Neuronal stem cell (in vitro differentiated cells): ENCODE data around the gene BABAM2.

Experiments
- DNase-seq: peaks from one replicate; pipeline ENCODE4 v3.0.0-alpha.2; 2013; ENCODE audit warnings: low spot score
- H2AFZ ChIP-seq: one replicate; pipeline ENCODE4 v1.6.1; 2013; ENCODE audit warnings: mild to moderate bottlenecking, low read length, inconsistent platforms
- H2AK5ac ChIP-seq: 2 replicates; pipeline ENCODE4 v1.6.1; 2013; ENCODE audit warnings: low read depth, mild to moderate bottlenecking, inconsistent platforms, low read length, moderate library complexity, mixed read lengths
- H2BK120ac ChIP-seq: 2 replicates; pipeline ENCODE4 v1.6.1; 2013; ENCODE audit warnings: low read depth, mild to moderate bottlenecking, inconsistent platforms, low read length, moderate library complexity, mixed read lengths
- H2BK12ac ChIP-seq: one replicate; pipeline ENCODE4 v1.6.1; 2013; ENCODE audit warnings: low read length, inconsistent platforms
- H2BK15ac ChIP-seq: 2 replicates; pipeline ENCODE4 v1.6.1; 2013; ENCODE audit warnings: mild to moderate bottlenecking, low read length, inconsistent platforms, mixed read lengths
- H2BK5ac ChIP-seq: one replicate; pipeline ENCODE4 v1.6.1; 2013; ENCODE audit warnings: inconsistent platforms, mild to moderate bottlenecking, low read length, moderate library complexity
- H3K14ac ChIP-seq: one replicate; pipeline ENCODE4 v1.6.1; 2013; ENCODE audit warnings: low read length, inconsistent platforms
- H3K18ac ChIP-seq: 2 replicates; pipeline ENCODE4 v1.6.1; 2013; ENCODE audit warnings: low read length, inconsistent platforms
- H3K23ac ChIP-seq: 2 replicates; pipeline ENCODE4 v1.6.1; 2013; ENCODE audit warnings: low read depth, mild to moderate bottlenecking, mixed read lengths, low read length, inconsistent platforms; ENCODE audit not compliant: poor library complexity
- H3K27ac ChIP-seq: replicated peaks from 3 replicates; pipeline ENCODE4 v1.5.1; 2013; ENCODE audit warnings: low read length, inconsistent platforms
- H3K27me3 ChIP-seq, 3 experiments: 2 replicates each; pipeline ENCODE4 v1.6.1; 2013; ENCODE audit warnings: low read length in 3 of 3, mild to moderate bottlenecking in 2 of 3, inconsistent platforms in 1 of 3, low read depth in 1 of 3, mixed read lengths in 1 of 3, moderate library complexity in 1 of 3; ENCODE audit not compliant: control insufficient read depth in 3 of 3, insufficient read depth in 3 of 3
- H3K36me3 ChIP-seq, 2 donors: replicated peaks in 1 of 2; 2 replicates each; pipeline ENCODE4 v1.6.1; 2013; ENCODE audit warnings: low read length in 2 of 2; ENCODE audit not compliant: control insufficient read depth in 2 of 2, insufficient read depth in 2 of 2
- H3K4ac ChIP-seq: 2 replicates; pipeline ENCODE4 v1.6.1; 2013; ENCODE audit warnings: inconsistent platforms, mild to moderate bottlenecking, low read length, moderate library complexity
- H3K4me1 ChIP-seq, 2 donors: 1 replicate in 1 of 2; 2 replicates in 1 of 2; pipeline ENCODE4 v1.6.1; 2013; ENCODE audit warnings: low read length in 2 of 2, low read depth in 1 of 2; ENCODE audit not compliant: control insufficient read depth in 2 of 2, insufficient read depth in 1 of 2
- H3K4me2 ChIP-seq: one replicate; pipeline ENCODE4 v1.6.1; 2013; ENCODE audit warnings: mild to moderate bottlenecking, low read length, inconsistent platforms; ENCODE audit not compliant: insufficient read depth, poor library complexity, severe bottlenecking
- H3K4me3 ChIP-seq, 2 donors: 2 replicates each; pipeline ENCODE4 v1.5.1; 2013; ENCODE audit warnings: low read length in 2 of 2, mild to moderate bottlenecking in 2 of 2, inconsistent platforms in 1 of 2, moderate library complexity in 1 of 2
- H3K79me1 ChIP-seq: one replicate; pipeline ENCODE4 v1.6.1; 2013; ENCODE audit warnings: low read depth, mild to moderate bottlenecking, inconsistent platforms, low read length, moderate library complexity
- H3K9ac ChIP-seq: one replicate; pipeline ENCODE4 v1.6.1; 2013; ENCODE audit warnings: mild to moderate bottlenecking, low read depth, low read length, inconsistent platforms; ENCODE audit not compliant: poor library complexity
- H3K9me3 ChIP-seq, 2 donors: replicated peaks in 1 of 2; 2 replicates each; pipeline versions ENCODE3 to v1.6.1; 2013; ENCODE audit warnings: low read length in 2 of 2, mild to moderate bottlenecking in 2 of 2, inconsistent platforms in 1 of 2, low read depth in 1 of 2, mixed read lengths in 1 of 2, moderate library complexity in 1 of 2; ENCODE audit not compliant: control insufficient read depth in 2 of 2, insufficient read depth in 1 of 2
- H4K8ac ChIP-seq: one replicate; pipeline ENCODE4 v1.6.1; 2013; ENCODE audit warnings: low read depth, mild to moderate bottlenecking, inconsistent platforms, low read length, moderate library complexity
- H4K91ac ChIP-seq: one replicate; pipeline ENCODE4 v1.6.1; 2013; ENCODE audit warnings: low read length, low read depth, mild to moderate bottlenecking, inconsistent platforms; ENCODE audit not compliant: poor library complexity
- WGBS, 2 donors: extraction: QIAGEN DNeasy Blood & Tissue Kit; methylation state at CpG; one replicate each; pipeline ENCODE4 v1.1.7; 2013; ENCODE audit warnings: missing lambda C conversion rate in 2 of 2, mixed read lengths in 1 of 2; ENCODE audit not compliant: insufficient read length in 2 of 2, insufficient replicate concordance in 1 of 2; ENCODE audit errors: extremely low coverage in 2 of 2; 5-methylcytosine and 5-hydroxymethylcytosine counted together

BABAM2 gene

GRCh38 chr2:27996156-27996922 lies 105.8 kb downstream of the BABAM2 start:
- no CpG with 5 or more reads among the region's 5 CpGs for WGBS, 2 donors
- Histone ChIP-seq H2BK12ac (no peak overlapping the region), H2BK15ac (no peak overlapping the region), H3K18ac (no peak overlapping the region), H4K91ac (no peak overlapping the region), H3K36me3 (no peaks in the 10 kb centered on the region), H2BK120ac (no peak overlapping the region), H4K8ac (no peak overlapping the region), H3K23ac (no peak overlapping the region), H3K27me3 (no peaks in the 10 kb centered on the region), H2AFZ (no peak overlapping the region), H3K4ac (no peak overlapping the region), H3K4me3 (no peak overlapping the region), H2AK5ac (no peak overlapping the region), H3K9me3 (peaks cover 0 to 16% of the 10 kb centered on the region in 2 donors), H3K4me1 (peaks cover 0 to 6% of the 10 kb centered on the region in 2 donors), H2BK5ac (no peak overlapping the region), H3K4me2 (no peak overlapping the region), H3K9ac (no peak overlapping the region), H3K14ac (no peak overlapping the region), H3K27ac (no peak overlapping the region), H3K79me1 (peaks cover 1% of the 10 kb centered on the region)
- DNase-seq = no peak

- no peak overlapping the region for H3K4me3 ChIP-seq
- no peak overlapping the region for H2AFZ ChIP-seq
- no peak overlapping the region for H3K23ac ChIP-seq
- no peaks in the 10 kb centered on the region for H3K4me1 ChIP-seq
- DNase-seq = no peak
- H2AK5ac ChIP-seq = no peak overlapping the region
- no peak overlapping the region for H4K8ac ChIP-seq
- no peak overlapping the region for H3K14ac ChIP-seq
- H3K36me3 ChIP-seq = no peaks in the 10 kb centered on the region
- H3K27ac ChIP-seq = no peak overlapping the region
- H3K9ac ChIP-seq = no peak overlapping the region
- H3K9me3 ChIP-seq = peaks cover 0 to 11% of the 10 kb centered on the region in 2 donors
- H3K79me1 ChIP-seq = no peaks in the 10 kb centered on the region
- no peak overlapping the region for H2BK5ac ChIP-seq
- H3K18ac ChIP-seq = no peak overlapping the region
- no peak overlapping the region for H3K4ac ChIP-seq
- no peak overlapping the region for H4K91ac ChIP-seq
- H2BK120ac ChIP-seq = no peak overlapping the region
- no peak overlapping the region for H2BK12ac ChIP-seq
- H3K4me2 ChIP-seq = no peak overlapping the region
- H2BK15ac ChIP-seq = no peak overlapping the region
- H3K27me3 ChIP-seq = no peaks in the 10 kb centered on the region
Observed at GRCh38 chr2:28000287-28000686, 109.8 kb downstream of the BABAM2 start.

GRCh38 chr2:28002181-28002580 lies 111.7 kb downstream of the BABAM2 start:
- no peak overlapping the region for H3K18ac ChIP-seq
- H4K8ac ChIP-seq = no peak overlapping the region
- no peak overlapping the region for H2BK120ac ChIP-seq
- no peak overlapping the region for H2AK5ac ChIP-seq
- H2BK12ac ChIP-seq = no peak overlapping the region
- H2BK15ac ChIP-seq = no peak overlapping the region
- H3K4me1 ChIP-seq = no peaks in the 10 kb centered on the region
- no peaks in the 10 kb centered on the region for H3K27me3 ChIP-seq
- H3K9me3 ChIP-seq = peaks cover 0 to 11% of the 10 kb centered on the region in 2 donors
- no peak overlapping the region for H2AFZ ChIP-seq
- no peaks in the 10 kb centered on the region for H3K79me1 ChIP-seq
- no CpG with 5 or more reads among the region's 2 CpGs for WGBS, 2 donors
- no peak overlapping the region for H3K4ac ChIP-seq
- DNase-seq = no peak
- H2BK5ac ChIP-seq = no peak overlapping the region
- no peaks in the 10 kb centered on the region for H3K36me3 ChIP-seq
- H3K14ac ChIP-seq = no peak overlapping the region
- no peak overlapping the region for H4K91ac ChIP-seq
- H3K23ac ChIP-seq = no peak overlapping the region
- no peak overlapping the region for H3K27ac ChIP-seq
- no peak overlapping the region for H3K4me2 ChIP-seq
- H3K4me3 ChIP-seq = no peak overlapping the region
- no peak overlapping the region for H3K9ac ChIP-seq

GRCh38 chr2:28004086-28004485 lies 113.6 kb downstream of the BABAM2 start:
- H3K27me3 ChIP-seq = no peaks in the 10 kb centered on the region
- H3K18ac ChIP-seq = no peak overlapping the region
- no peaks in the 10 kb centered on the region for H3K4me1 ChIP-seq
- no peak overlapping the region for H3K4me2 ChIP-seq
- no peak overlapping the region for H2BK120ac ChIP-seq
- H2BK15ac ChIP-seq = no peak overlapping the region
- no peak overlapping the region for H2BK5ac ChIP-seq
- no peak overlapping the region for H2BK12ac ChIP-seq
- H2AFZ ChIP-seq = no peak overlapping the region
- H3K79me1 ChIP-seq = no peaks in the 10 kb centered on the region
- no CpG with 5 or more reads among the region's 2 CpGs for WGBS, 2 donors
- no peak overlapping the region for H3K9ac ChIP-seq
- H3K4me3 ChIP-seq = no peak overlapping the region
- no peak overlapping the region for H3K14ac ChIP-seq
- no peak overlapping the region for H4K8ac ChIP-seq
- H3K9me3 ChIP-seq = peaks cover 0 to 11% of the 10 kb centered on the region in 2 donors
- H3K23ac ChIP-seq = no peak overlapping the region
- DNase-seq = no peak
- H3K4ac ChIP-seq = no peak overlapping the region
- H3K27ac ChIP-seq = no peak overlapping the region
- H2AK5ac ChIP-seq = no peak overlapping the region
- H3K36me3 ChIP-seq = no peaks in the 10 kb centered on the region
- H4K91ac ChIP-seq = no peak overlapping the region
